GM21360 (cell line): ENCODE data around the gene ANXA5.
"Not testable (repeated sequence)": the region's sequence is repeated elsewhere in the genome, so short reads cannot be mapped to it uniquely, and the experiment has no call there.

Source experiments
- ATAC-seq: cut with Tn5 transposase; IDR thresholded peaks from one replicate; pipeline ENCODE4 v1.9.1; 2021; ENCODE audit warnings: mild to moderate bottlenecking, moderate library complexity; ENCODE audit not compliant: unreplicated experiment

ANXA5 gene

DNA sequence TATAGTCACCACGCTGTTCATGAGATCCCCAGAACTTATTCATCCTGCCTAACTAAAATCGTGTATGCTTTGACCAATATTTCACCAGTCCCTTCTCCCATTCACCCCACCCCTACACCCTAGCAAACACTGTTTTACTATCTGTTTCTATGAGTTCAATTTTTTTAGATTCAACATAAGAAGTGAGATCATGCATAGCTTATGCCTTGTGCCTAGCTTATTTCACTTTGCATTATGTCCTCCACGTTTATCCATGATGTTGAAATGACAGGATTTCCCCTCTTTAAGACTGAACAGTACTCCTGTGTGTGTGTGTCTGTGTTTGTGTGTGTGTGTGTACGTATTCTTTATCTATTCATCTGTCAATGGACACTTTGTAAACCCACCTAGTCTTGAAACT lies 16.8 kb downstream of the ANXA5 start:
- no peak for ATAC-seq

DNA sequence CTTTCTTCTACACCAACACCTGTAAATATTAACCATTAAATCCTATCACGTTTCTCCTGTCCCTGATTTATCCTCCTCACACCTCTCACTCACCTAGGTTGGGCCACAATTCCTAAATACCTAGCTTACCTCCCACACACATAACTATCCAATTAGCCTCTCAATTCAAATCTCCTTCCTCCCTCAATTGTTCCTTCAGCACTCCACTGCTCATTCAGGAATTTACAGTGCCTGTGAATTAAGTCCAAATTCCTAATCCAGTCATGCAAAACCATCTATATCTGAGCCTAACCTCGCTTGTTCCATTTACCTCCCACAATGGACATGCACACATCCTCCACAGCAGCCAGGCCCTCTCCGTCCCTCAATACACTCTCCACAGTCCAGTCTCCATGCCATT lies 17.5 kb downstream of the ANXA5 start:
- ATAC-seq: no peak

GRCh38 chr4:121677524-121677923 lies 19.3 kb downstream of the ANXA5 start:
- ATAC-seq: no peak

DNA sequence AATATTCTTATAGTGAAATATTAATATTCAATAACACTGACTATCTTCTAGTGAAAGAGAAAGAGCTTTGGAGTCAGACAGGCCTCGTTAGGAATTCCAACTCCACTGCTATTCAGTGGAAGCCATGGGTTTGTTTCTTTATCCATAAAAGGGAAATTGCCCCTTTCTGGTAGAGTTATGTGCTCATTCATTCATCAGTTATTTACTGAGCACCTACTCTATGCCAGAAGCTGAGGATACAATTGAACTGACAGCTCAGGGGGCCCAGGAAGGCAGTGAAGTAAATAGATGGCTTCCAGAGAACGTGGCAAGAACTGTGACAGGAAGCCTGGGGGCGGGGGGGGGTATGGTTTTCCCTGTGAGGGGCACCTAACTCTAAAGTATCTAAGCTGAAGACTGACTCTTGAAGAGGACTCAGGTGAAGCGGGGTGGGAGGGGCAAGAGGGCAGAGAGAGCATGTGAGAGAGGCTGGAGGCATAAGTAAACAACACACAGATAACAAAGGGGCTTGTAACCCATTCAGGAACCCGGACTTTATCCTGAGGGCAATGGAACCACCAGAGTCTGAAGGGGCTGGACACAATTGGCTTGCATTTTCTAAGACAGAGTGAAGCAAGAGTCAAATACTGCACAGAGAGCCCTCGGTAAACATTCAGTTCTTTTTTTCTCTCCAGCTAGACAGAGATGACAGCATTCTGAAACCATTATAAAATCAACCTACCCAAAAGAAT lies 20.3 kb downstream of the ANXA5 start:
- ATAC-seq: no peak

GRCh38 chr4:121675715-121676114 lies 21.1 kb downstream of the ANXA5 start:
- no peak for ATAC-seq

- no peak for ATAC-seq
These were observed 22.1 kb downstream of the ANXA5 start for GRCh38 chr4:121674696-121675095.

DNA sequence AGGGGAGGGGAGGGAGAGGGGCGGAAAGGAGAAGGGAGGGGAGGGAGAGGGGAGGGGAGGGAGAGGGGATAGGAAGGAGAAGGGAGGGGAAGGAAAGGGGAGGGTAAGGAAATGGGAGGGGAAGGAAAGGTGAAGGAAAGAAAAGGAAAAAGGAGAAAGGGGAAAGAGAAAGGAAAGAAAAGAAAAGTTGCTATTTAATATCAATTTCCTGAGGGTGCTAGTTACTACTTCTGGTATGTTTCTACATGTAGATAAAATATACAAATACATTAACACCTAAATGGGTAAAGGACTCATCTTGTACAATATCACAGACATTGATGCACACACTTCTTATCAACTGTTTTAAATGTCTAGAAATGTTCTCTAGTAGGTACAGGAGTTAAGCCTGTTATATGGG lies 22.6 kb downstream of the ANXA5 start:
- no peak for ATAC-seq

GRCh38 chr4:121669163-121669550 lies 27.6 kb downstream of the ANXA5 start:
- no peak for ATAC-seq

- ATAC-seq: no peak
These were observed 28.2 kb downstream of the ANXA5 start for GRCh38 chr4:121668368-121669162.

GRCh38 chr4:121666091-121666679 lies 30.6 kb downstream of the ANXA5 start:
- no peak for ATAC-seq

GRCh38 chr4:121665371-121665770 lies 31.4 kb downstream of the ANXA5 start:
- no peak for ATAC-seq

DNA sequence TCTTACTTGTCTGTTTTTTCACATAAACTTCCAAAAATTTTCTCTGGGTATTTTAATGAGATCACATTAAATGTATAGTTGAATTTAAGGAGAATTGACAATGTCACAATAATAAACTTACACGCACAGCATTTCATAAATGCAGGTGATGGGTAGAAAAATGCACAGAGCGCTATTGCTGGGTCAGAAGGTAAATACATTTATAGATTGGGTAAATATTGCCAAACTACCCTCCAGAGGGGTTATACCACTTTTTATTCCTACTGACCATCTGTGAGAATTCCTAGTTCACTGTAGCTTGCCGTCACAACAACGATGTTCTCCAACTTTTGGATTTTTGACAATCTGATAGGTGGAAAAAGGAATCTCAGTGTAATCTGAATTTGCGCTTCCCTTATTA lies 34.6 kb downstream of the ANXA5 start:
- no peak for ATAC-seq

DNA sequence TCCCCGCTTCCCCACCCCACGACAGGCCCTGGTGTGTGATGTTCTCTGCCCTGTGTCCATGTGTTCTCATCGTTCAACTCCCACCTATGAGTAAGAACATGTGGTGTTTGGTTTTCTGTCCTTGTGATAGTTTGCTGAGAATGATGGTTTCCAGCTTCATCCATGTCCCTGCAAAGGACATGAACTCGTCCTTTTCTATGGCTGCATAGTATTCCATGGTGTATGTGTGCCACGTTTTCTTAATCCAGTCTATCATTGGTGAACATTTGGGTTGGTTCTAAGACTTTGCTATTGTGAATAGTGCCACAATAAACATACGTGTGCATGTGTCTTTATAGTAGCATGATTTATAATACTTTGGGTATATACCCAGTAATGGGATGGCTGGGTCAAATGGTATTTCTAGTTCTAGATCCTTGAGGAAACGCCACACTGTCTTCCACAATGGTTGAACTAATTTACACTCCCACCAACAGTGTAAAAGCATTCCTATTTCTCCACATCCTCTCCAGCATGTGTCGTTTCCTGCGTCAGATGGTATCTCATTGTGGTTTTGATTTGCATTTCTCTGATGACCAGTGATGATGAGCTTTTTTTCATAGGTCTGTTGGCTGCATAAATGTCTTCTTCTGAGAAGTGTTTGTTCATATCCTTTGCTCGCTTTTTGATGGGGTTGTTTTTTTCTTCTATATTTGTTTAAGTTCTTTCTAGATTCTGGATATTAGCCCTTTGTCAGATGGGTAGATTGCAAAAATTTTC lies 36.4 kb downstream of the ANXA5 start:
- not testable (repeated sequence) for ATAC-seq

DNA sequence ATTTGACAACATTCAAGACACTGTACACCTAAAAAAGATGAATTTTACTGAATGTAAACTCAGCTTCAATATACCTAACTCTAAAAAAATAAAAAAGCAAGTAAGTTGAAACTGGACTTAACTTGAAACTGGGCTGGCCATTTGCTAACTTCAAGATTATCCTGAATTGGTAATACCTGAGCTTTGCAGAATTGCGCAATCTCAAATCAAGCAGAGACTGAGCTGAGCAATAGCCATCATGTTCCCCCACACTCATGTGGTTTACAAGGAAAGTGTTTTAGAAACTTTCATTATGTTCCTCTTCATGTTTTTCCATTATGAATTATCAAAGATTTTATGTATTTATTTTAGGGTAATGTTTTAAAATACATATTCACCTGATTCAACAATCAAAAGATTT lies 38.7 kb downstream of the ANXA5 start:
- no peak for ATAC-seq

DNA sequence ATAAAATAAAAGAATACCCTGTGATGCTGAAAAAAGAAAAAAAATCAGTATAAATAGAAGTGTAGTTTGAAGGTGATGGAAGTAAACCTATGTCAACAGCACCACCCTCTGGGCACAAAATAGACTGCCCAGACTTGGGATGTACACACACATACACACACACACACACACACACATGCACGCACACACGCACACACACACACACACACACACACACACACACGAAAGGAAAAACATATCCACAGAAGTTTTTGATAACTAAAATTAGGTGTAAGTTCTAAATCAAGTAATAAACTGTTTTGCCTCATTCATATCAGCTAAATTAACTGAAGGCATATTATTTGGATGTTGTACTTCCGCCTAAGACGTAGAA lies 40.5 kb downstream of the ANXA5 start:
- no peak for ATAC-seq

DNA sequence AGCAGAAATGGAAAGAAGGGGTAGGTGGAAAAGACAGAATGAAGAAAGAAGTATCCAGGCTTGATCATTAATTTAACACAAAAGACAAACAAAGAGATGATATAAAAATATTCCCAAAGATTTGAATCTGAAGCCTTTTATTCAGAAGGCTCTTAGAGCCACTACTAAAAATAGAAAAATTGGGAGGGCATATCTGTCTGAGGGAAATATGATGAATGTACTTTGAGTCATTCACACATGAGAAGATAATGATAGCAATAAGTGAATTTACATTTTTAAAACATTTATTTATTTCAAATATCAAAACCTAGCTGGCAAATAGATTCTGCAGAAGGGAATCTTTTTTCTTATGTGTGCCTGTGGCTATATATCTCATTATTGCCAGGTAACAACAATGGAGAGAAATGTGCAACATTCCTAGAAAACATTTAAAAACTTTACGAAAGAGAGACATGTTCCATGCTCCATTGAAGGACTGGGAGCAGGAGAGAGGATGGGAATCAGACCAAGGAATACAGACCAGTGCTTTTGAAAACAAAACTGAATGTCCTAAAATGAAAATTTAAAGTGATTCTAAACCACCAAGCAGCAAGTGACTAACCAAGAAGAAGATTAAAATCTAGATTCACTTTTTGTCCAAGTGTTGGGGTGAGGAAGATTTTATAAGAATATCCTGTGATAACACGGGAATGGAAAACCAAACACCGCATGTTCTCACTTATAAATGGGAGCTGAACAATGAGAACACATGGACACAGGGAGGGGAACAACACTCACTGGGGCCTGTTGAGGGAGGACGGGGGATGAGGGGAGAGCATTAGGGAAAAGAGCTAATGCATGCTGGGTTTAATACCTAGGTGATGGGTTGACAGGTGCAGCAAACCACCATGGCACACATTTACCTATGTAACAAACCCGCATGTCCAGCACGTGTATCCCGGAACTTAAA lies 41.2 kb downstream of the ANXA5 start:
- no peak for ATAC-seq

GRCh38 chr4:121654738-121655137 lies 42.0 kb downstream of the ANXA5 start:
- ATAC-seq: peak; percentile 93

- no peak for ATAC-seq
These were observed 42.8 kb downstream of the ANXA5 start for GRCh38 chr4:121653986-121654385.

GRCh38 chr4:121653214-121653613 lies 43.6 kb downstream of the ANXA5 start:
- ATAC-seq: no peak

DNA sequence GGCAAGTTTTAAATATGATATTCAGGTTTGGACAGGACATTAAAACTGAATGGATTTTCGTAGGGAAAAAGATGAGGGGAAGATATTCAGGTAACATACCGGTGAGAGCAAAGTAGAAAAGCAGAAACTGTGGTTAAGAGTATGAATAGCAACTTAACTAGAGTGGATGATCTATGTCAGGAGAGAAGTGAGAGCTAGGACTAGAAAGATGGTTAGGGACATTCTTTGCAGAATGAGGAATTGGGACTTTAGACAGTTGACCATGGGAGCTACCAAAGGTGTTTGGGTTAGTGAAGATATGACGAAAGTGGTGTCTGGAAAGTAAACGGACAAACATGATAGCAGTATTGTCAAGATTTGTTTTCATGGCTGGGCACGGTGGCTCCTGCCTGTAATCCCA lies 45.2 kb downstream of the ANXA5 start:
- no peak for ATAC-seq
